Testis (tissue), 3 donors: ENCODE data around the gene C22orf23. TPM values are rescaled to one million over a fixed set of nuclear protein-coding genes. Genes with fewer than 3 reads are reported as not detected.

Source experiments
- DNase-seq: peaks from one replicate; pipeline ENCODE4 v3.0.0-alpha.2; 2019
- H3K27ac ChIP-seq, 2 donors: fragments of 200-600 bp; sonication (generic); one replicate each; pipeline ENCODE4 v1.5.1; 2019
- H3K27me3 ChIP-seq: fragments of 200-600 bp; sonication (generic); one replicate; pipeline ENCODE4 v1.5.1; 2019
- H3K36me3 ChIP-seq: fragments of 200-600 bp; sonication (generic); one replicate; pipeline ENCODE4 v1.5.1; 2017; ENCODE audit warnings: low read depth; ENCODE audit errors: missing control alignments
- H3K4me1 ChIP-seq: fragments of 200-600 bp; sonication (generic); one replicate; pipeline ENCODE4 v1.5.1; 2019
- H3K4me3 ChIP-seq, 2 donors: fragments of 200-600 bp; sonication (generic); one replicate each; pipeline ENCODE4 v1.5.1; 2017 to 2019
- H3K9me3 ChIP-seq: fragments of 200-600 bp; sonication (generic); one replicate; pipeline ENCODE4 v1.5.1; 2017
- CTCF ChIP-seq, 3 experiments: fragments of 450-650 bp in 2 of 3; fragments of 200-600 bp in 1 of 3; sonication (generic) in 1 of 3; IDR thresholded peaks; one replicate each; pipeline ENCODE4 v1.5.1; 2016 to 2019; ENCODE audit warnings: antibody characterized with exemption in 3 of 3, mild to moderate bottlenecking in 2 of 3, moderate library complexity in 1 of 3
- POLR2A ChIP-seq: fragments of 450-650 bp; IDR thresholded peaks from one replicate; pipeline ENCODE4 v1.6.1; 2017; ENCODE audit warnings: antibody characterized with exemption, mild to moderate bottlenecking, moderate library complexity
- WGBS, 2 donors: methylation state at CpG; one replicate each; pipeline ENCODE4 v1.1.5; 2018; 5-methylcytosine and 5-hydroxymethylcytosine counted together
- intact Hi-C: fragments of 100-400 bp; cut with DNase I; formaldehyde crosslinking; loops from one replicate; pipeline ENCODE4 v1.15.1; 2023; ENCODE audit warnings: low total_unique reads
- polyA plus RNA-seq: library from polyadenylated mRNA; stranded (reverse); fragments of 350-450 nt; fragmentation: Illumina TruSeq; extraction: RNeasy Lipid Tissue Mini Kit (QIAGEN cat#74804); gene quantifications from one replicate; pipeline ENCODE4 v1.2.3, GENCODE V29; 2014; ENCODE audit warnings: low read depth, low replicate concordance; ENCODE audit not compliant: insufficient read depth
- total RNA-seq, 2 donors: library from RNA; depleted of rRNA; stranded (reverse); fragments of >200 nt; gene quantifications; one replicate each; pipeline ENCODE4 v1.2.3, GENCODE V29; 2016

Gene C22orf23
- total and polyA plus RNA-seq, 3 donors from 2014 or later = 50.9 to 241 (median 70.9) TPM

- 81 to 93% methylated on average over 2 of the region's 2 CpGs for WGBS, 2 donors
- Histone ChIP-seq H3K27me3 (no peaks in the 10 kb centered on the region), H3K36me3 (no peaks in the 10 kb centered on the region), H3K9me3 (no peaks in the 10 kb centered on the region), H3K27ac (no peak overlapping the region), H3K4me1 (peaks cover 43% of the 10 kb centered on the region), H3K4me3 (no peak overlapping the region)
- no peak for DNase-seq
- TF ChIP-seq POLR2A (no peak), CTCF (IDR thresholded peaks at IDR 0.05) (no peak)
- intact Hi-C loops = no loop called here
Measured at GRCh38 chr22:37930952-37931440, 22.4 kb downstream of the C22orf23 start.

GRCh38 chr22:37930270-37930951 lies 23.0 kb downstream of the C22orf23 start:
- peaks cover 43% of the 10 kb centered on the region for H3K4me1 ChIP-seq
- H3K27me3 ChIP-seq = no peaks in the 10 kb centered on the region
- peak in 1 of 3 experiments; percentile 44 for TF ChIP-seq CTCF (IDR thresholded peaks at IDR 0.05)
- no peak for TF ChIP-seq POLR2A
- intact Hi-C loops = no loop called here
- no peaks in the 10 kb centered on the region for H3K36me3 ChIP-seq
- WGBS, 2 donors = 69 to 80% methylated on average over 8 to 11 of the region's 11 CpGs
- H3K9me3 ChIP-seq = no peaks in the 10 kb centered on the region
- H3K27ac ChIP-seq = peak overlapping the region in 1 of 2 donors; percentile 19
- peak; percentile 57 for DNase-seq
- H3K4me3 ChIP-seq = no peak overlapping the region

- Histone ChIP-seq H3K4me1 (peaks cover 43% of the 10 kb centered on the region), H3K27ac (no peak overlapping the region), H3K9me3 (no peaks in the 10 kb centered on the region), H3K27me3 (no peaks in the 10 kb centered on the region), H3K4me3 (no peak overlapping the region), H3K36me3 (no peaks in the 10 kb centered on the region)
- TF ChIP-seq CTCF (IDR thresholded peaks at IDR 0.05) (no peak), POLR2A (no peak)
- intact Hi-C loops = no loop called here
- 93 to 98% methylated on average over 3 to 5 of the region's 5 CpGs for WGBS, 2 donors
- DNase-seq = no peak
Measured at GRCh38 chr22:37929390-37929789, 24.0 kb downstream of the C22orf23 start.

DNA sequence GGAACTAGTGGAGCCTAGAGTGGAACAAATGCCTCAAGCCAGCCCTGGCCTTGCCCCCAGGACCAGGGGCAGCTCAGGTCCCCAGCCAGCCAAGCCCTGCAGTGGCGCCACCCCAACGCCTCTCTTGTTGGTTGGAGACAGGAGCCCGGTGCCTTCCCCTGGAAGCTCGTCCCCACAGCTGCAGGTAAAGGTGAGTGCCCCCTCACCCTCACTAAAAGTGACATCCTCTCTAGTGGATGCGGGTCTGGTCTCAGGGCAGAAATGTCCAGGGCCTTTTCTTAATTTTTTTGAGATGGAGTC lies 25.8 kb downstream of the C22orf23 start:
- Histone ChIP-seq H3K9me3 (no peaks in the 10 kb centered on the region), H3K27ac (no peak overlapping the region), H3K4me3 (no peak overlapping the region), H3K4me1 (peaks cover 25% of the 10 kb centered on the region), H3K27me3 (no peaks in the 10 kb centered on the region), H3K36me3 (no peaks in the 10 kb centered on the region)
- TF ChIP-seq POLR2A (no peak), CTCF (IDR thresholded peaks at IDR 0.05) (no peak)
- intact Hi-C loops = no loop called here
- 97% methylated on average over 5 of the region's 5 CpGs for WGBS, 2 donors
- DNase-seq = no peak
